T47D (cell line): ENCODE measurements around the gene TSBP1.

ENCODE experiments used
- DNase-seq, 2 experiments: peaks; one replicate each; pipeline versions ENCODE4 v3.0.0 to v3.0.0-alpha.2; 2011 to 2012; ENCODE audit warnings: low read depth in 1 of 2, low spot score in 1 of 2
- JUND ChIP-seq: IDR thresholded peaks from 2 replicates; pipeline ENCODE4 v1.6.1; 2012; ENCODE audit warnings: low read depth
- in situ Hi-C: cut with HindIII; loops from 2 replicates; pipeline ENCODE4 v1.10.0; 2016; ENCODE audit warnings: low sequenced_read_pairs, low pct_unique_long_range_greater_than_20kb

The TSBP1 gene, protein sequence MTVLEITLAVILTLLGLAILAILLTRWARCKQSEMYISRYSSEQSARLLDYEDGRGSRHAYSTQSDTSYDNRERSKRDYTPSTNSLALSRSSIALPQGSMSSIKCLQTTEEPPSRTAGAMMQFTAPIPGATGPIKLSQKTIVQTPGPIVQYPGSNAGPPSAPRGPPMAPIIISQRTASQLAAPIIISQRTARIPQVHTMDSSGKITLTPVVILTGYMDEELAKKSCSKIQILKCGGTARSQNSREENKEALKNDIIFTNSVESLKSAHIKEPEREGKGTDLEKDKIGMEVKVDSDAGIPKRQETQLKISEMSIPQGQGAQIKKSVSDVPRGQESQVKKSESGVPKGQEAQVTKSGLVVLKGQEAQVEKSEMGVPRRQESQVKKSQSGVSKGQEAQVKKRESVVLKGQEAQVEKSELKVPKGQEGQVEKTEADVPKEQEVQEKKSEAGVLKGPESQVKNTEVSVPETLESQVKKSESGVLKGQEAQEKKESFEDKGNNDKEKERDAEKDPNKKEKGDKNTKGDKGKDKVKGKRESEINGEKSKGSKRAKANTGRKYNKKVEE

DNA sequence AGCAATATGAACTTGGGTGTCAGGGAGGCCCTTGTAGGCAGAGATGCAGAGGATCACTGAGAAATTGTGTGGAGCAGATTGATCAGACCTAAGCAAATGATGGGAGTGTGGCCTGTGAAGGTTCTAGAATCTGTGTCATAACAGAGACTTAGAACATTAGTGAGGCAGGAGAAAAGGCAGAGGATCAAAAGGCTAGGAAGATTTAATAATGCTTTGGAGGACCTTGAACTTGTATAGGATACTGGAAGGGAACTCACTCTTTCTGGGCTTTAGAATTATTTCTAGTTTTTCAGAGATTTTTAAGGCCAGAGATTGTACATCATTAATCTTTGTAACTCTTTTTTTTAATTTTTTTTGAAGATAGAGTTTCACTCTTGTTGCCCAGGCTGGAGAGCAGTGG, at the start of gene TSBP1:
Gene TSBP1 (minus strand): TSS at position 101 of the 400 bp plus-strand sequence. CDS start 197 bp downstream, outside the sequence.
- no peak for DNase-seq
- in situ Hi-C loops, result no loop called here
- no peak for TF ChIP-seq JUND

DNA sequence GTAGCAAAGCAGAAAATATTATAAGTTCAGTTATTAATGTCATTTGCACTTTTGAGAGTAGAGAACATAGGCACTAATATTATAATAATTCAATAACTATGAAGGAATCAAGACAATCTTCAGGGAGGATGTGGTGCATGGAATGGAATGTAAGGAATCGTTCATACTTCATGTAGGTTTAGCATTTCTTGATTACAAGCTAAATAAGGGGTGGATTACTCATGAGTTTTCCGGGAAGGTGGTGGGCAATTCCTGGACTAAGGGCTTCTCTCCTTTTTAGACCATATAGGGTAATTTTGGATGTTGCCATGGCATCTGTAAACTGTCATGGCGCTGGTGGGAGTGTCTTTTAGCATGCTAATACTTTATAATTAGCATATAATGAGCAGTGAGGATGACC, 44.3 kb upstream of the TSBP1 start:
- no peak for TF ChIP-seq JUND
- DNase-seq, result no peak
- in situ Hi-C loops, result no loop called here

DNA sequence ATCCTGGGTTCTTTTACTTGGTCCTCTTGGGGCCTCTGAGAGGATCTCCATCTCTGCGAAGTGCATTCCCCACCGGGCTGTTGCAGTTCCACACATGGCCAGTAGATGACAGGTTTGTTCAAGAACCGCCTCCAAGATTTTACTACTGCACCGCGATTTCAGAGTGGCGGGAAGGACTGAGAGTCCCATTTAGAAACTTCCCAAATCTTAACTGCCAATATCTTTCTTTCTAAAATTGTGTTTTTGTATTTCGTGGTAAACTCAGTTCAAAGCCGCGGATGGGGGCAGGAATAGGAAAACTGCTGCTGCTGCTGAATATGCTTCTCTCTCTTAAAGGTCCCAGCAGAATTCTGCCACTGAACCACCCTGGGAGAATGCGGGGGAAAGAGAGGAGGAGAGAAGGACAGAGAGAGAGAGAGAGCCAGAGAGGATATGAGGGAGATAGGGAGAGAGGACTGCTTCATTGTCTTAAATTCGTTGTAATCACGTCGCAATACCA, 43.9 kb upstream of the TSBP1 start:
- peak; percentile 29 to 81 for DNase-seq

DNA sequence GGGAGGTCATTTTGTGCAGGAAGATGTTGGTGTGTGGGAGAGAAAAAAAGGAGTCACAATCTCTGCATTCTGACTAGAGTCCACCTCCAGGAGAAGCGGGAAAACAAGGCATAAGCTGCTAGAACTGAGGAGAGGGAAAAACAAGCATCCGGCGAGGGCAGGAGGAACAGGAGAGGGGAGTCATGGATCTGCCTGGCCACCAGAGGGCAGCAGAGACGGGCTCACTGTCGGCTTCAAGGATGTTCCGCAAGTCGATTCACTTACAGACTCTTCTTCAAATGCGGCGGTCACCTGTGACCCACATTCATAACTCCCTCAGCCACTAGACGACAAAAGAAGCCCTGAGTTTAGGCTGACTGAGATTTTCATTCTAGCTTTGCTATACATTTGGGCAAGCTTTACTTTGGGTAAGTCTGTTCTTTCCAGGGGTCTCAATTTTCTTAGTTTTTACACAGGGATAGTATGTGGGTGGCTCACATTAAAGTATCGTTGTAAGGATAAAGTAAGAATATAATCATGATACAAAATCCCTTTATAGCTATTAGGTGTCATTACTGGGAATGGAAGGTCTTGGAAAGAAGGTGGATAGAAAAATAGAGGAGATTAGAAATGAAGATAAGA, 41.8 kb upstream of the TSBP1 start:
- peak; percentile 50 to 82 for DNase-seq
- in situ Hi-C loops, result no loop called here
- TF ChIP-seq JUND, result no peak

More for the DNA sequence above, 43.9 kb upstream of the TSBP1 start:
- in situ Hi-C loops, result no loop called here
- no peak for TF ChIP-seq JUND

DNA sequence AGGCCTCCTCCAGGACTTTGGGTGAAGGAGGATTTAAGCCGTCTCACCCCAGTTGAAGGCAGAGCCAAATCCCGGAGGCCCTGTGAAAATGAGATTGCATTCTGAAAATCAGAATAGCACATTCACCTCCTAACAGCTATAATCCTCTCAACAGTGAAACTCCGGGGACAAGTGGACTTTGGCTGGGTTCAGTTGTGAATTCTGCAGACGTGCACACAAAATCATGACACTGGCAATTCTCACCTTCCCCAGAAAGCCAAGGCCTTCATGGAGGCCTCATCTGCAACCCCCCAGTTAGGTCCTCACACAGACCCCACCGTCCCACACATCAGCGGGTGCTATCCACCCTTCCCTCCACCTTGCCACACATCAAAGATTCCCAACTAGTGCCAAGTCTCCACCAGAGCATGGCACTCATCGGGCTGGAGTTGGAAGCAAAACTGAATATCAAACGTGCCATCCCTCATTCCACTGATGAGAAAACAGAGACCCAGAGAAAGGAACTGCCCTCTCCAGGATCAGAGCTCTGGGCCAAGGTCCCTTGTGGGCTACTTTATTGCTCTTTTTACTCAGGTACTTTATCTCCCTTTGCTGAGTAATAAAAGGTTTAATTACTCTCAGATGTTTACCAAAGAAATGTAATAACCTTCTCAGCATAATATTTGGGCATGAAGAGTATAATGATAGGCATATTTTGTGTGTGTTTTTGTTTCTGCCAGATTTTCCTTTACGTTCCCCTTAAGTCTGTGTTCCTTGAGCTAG, 40.0 kb upstream of the TSBP1 start:
- no peak for DNase-seq
- no peak for TF ChIP-seq JUND
- in situ Hi-C loops, result no loop called here

DNA sequence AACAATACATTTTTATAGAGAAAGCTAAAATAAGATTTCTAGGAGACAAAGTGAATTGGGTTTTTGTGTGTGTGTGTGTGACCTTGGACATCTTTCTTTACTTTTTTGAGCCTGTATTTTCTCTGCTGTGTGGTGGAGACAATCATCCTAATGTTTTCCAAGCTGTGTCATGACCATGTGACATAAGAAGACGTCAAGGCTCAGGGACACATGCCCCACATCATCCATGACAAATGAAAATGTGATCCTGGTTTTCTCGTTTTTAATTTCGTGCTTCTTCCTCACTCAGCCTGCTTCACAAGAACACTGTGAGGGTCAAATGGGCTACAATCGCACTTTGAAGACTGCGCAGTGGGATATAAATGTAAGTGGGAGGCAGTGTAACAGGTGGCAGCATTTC, 39.2 kb upstream of the TSBP1 start:
- no peak for DNase-seq
- no peak for TF ChIP-seq JUND
- in situ Hi-C loops, result no loop called here

DNA sequence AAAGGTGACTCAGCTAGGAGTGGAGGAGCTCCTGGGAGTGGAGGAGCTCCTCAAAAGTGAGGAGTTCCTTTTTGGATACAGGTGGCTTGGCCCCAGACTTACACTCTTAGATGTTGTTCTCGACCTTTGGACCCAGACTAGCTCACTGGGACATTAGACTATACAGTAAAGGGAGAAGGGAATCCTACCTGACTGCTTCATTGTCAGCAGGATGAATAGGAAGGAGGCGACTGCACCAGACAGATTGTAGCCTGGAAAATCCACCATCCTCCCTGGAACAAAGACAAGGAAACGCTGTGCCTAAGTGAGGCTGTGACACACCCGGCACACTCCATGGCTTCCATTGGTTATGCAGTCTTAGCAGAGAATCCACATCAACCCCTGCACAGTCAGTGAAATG, 35.2 kb upstream of the TSBP1 start, which contains the start of gene BTNL2:
Gene BTNL2 (minus strand): TSS at position 325 of the 400 bp plus-strand sequence. CDS start 58 bp downstream, at position 267.
- no peak for DNase-seq
- in situ Hi-C loops, result no loop called here
- no peak for TF ChIP-seq JUND

DNA sequence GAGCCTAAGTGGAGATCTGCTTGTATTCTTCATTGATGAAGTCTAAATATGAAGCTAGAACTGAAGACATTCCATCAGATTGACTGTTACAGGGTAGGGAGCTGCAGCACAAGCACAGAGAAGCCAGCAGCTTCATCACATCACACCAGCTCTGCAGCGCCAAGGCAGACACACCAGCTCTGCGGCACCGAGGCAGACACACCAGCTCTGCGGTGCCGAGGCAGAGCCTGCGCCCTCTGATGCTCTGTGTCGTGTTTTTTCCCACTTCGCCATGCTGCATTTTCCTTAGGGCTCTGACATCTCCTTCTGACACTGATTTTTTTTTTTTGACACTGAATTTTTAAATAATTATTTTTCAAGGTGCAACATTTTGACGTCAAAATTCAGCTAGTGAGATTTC, 34.5 kb upstream of the TSBP1 start:
- TF ChIP-seq JUND, result no peak
- in situ Hi-C loops, result no loop called here
- DNase-seq, result no peak

DNA sequence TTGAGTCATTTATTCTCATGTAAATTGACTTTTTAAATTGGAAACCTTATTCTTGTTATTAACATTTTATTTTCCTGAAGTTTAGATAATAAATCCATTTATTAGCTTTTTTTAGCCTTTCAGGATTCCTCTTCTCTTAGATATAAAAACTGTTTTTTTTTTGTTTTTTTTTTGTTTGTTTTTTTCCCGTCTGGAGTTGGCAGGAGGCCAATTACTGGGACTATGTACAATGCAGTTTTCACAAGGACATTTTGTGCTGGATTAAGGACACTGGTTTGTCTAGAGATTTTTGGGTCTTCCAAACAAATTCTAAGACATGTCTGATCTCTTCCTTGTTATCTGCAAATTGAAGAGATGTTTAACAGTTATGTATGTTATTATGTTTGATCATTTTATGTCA, 34.0 kb upstream of the TSBP1 start:
- in situ Hi-C loops, result no loop called here
- TF ChIP-seq JUND, result no peak
- no peak for DNase-seq

DNA sequence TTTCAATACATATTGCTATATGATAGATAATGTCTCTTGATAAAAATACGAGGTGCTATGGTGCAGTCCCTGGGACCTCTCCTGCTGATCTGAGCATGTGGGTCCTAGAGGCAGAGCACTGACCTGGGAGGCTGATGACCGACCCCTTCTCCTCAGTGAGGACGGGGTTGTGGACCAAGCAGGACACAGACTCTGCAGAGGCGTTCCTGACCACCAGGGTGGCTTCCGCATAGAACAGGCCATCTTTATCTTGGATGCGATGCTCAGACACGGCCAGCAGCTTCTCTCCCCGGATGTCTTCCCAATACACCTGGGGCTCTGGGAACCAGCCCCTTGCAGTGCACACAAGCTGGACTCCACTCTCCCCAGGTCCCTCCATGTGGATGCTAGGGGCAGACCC, 31.1 kb upstream of the TSBP1 start:
- DNase-seq, result no peak
- TF ChIP-seq JUND, result no peak
- in situ Hi-C loops, result no loop called here

DNA sequence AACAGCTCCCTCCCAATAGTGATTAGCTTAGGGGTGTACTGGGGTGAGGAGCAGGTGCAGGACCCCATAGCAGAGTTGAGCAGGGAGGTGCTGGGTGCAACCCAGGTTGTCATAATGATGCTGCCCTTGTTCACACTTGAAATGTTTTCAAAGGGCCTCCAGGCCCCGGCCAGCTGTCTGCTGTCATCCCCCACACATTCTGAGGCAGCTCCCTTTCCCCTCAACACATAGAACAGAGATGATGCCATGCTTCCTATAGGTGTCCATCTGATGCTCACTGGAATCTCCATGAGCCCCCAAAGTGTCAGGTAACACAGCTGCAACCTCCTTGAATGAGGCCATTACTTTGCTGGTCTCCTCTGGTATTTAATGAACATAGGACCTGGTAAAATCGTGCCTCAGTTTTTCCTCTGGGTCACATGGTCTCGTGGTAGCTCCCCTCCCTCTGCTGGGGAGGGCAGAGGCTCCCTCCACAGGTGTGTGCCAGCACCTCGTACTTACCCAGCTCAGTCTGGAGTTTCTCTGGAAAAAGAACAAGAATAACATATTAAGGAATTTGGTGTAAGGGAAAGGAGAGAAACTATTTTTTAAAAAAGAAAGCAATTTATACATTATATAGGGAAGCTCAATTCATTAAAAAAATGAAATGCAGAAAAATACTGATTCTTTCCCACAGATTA, 29.7 kb upstream of the TSBP1 start:
- in situ Hi-C loops, result no loop called here
- no peak for DNase-seq
- no peak for TF ChIP-seq JUND
